ENCODE results near the gene AOPEP. TPM values are rescaled to one million over a fixed set of nuclear protein-coding genes. Genes with fewer than 3 reads are reported as not detected.
A peak's percentile ranks its signal among the peaks of the same experiment; 100 is the strongest.

Gene AOPEP
- total RNA-seq, 1 donor from 2014 or later: 92.3 TPM

DNA sequence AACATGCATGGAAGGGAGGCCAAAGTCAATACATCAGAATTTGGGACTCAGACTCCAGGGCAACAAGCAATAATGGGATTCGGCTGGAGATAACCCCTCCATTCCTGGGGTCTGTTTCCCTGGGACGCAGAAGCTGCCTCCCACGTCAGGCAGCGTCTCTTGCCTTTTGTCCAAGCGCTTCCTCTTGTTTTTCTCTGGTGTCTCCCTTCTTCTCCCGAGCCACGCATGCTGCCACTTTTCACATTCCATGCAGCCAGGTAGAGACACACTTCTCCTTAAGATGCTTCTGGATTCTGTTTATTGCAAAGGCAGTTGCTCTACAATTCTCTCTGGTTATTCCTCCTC lies 267.3 kb downstream of the AOPEP start:
- no peaks in the 10 kb centered on the region for H3K27me3 Mint-ChIP-seq (ENCODE audit: low read depth)
- peaks cover 4% of the 10 kb centered on the region for H3K36me3 Mint-ChIP-seq (ENCODE audit: low read depth)
- no peak for DNase-seq (ENCODE audit: low spot score)
- H3K9me3 Mint-ChIP-seq (ENCODE audit: low read depth): no peaks in the 10 kb centered on the region
- TF ChIP-seq, protein P1, sequence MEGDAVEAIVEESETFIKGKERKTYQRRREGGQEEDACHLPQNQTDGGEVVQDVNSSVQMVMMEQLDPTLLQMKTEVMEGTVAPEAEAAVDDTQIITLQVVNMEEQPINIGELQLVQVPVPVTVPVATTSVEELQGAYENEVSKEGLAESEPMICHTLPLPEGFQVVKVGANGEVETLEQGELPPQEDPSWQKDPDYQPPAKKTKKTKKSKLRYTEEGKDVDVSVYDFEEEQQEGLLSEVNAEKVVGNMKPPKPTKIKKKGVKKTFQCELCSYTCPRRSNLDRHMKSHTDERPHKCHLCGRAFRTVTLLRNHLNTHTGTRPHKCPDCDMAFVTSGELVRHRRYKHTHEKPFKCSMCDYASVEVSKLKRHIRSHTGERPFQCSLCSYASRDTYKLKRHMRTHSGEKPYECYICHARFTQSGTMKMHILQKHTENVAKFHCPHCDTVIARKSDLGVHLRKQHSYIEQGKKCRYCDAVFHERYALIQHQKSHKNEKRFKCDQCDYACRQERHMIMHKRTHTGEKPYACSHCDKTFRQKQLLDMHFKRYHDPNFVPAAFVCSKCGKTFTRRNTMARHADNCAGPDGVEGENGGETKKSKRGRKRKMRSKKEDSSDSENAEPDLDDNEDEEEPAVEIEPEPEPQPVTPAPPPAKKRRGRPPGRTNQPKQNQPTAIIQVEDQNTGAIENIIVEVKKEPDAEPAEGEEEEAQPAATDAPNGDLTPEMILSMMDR (IDR thresholded peaks at IDR 0.05): no peak
- no peak overlapping the region for H3K4me3 Mint-ChIP-seq (ENCODE audit: unreplicated experiment)
- H3K27ac Mint-ChIP-seq (ENCODE audit: unreplicated experiment): no peak overlapping the region
- peaks cover 24% of the 10 kb centered on the region for H3K4me1 Mint-ChIP-seq (ENCODE audit: low read depth)

DNA sequence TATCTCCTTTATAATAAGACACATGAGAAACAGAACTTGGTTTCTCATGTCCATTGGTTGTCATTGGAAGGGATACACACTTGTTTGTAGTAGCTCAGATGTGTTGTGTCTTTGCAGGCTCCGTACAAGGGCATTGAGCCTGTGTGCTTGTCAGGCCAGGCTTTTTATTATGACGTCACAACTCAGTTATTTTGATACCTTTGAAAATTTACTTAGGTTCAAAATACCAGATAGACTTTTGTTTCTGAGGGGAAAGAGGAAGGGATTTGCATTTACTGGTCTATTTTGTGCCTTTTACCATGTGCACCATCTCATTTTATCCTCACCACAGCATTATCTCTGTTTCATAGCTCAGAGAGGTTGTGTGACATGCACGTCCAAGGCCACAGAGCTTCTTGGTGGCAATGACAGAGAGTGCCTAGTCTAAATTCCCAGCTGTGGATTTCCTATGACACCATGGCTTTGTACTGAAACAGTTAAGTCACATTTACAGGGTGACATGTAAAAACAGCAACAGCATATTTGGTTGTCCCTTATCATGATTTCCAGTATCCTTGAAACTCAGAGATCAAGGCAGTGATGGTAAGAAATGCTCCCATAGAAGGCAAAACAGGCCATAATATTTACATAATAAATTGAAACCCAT lies 268.7 kb downstream of the AOPEP start:
- no peak for DNase-seq (ENCODE audit: low spot score)
- Mint-ChIP-seq H3K4me1 (ENCODE audit: low read depth) (peaks cover 24% of the 10 kb centered on the region), H3K4me3 (ENCODE audit: unreplicated experiment) (no peak overlapping the region), H3K36me3 (ENCODE audit: low read depth) (peaks cover 4% of the 10 kb centered on the region), H3K9me3 (ENCODE audit: low read depth) (no peaks in the 10 kb centered on the region), H3K27me3 (ENCODE audit: low read depth) (no peaks in the 10 kb centered on the region), H3K27ac (ENCODE audit: unreplicated experiment) (peak overlapping the region; percentile 74)
- TF ChIP-seq, protein P1 (IDR thresholded peaks at IDR 0.05): no peak

DNA sequence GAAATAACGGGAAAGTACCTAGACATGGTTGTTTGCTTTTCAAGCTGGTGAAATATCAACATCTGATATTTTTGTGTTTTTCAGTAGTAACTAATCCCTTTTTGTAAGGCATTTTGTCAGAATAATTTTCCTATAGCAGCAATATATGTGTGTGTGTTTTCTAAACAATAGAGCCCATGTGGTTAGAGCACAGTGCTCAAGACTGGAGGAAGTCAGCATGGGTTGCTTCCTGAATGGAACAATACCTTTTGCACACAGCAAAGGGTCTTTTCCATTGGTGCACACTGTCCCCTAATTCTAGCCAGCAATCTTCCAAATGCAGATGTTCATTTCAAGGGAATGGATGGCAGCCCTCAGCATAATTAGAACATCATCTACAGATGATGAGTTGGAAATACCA lies 270.1 kb downstream of the AOPEP start:
- H3K4me1 Mint-ChIP-seq (ENCODE audit: low read depth): peaks cover 29% of the 10 kb centered on the region
- no peak for DNase-seq (ENCODE audit: low spot score)
- H3K4me3 Mint-ChIP-seq (ENCODE audit: unreplicated experiment): no peak overlapping the region
- TF ChIP-seq, protein P1 (IDR thresholded peaks at IDR 0.05): no peak
- H3K9me3 Mint-ChIP-seq (ENCODE audit: low read depth): no peaks in the 10 kb centered on the region
- H3K27me3 Mint-ChIP-seq (ENCODE audit: low read depth): no peaks in the 10 kb centered on the region
- H3K27ac Mint-ChIP-seq (ENCODE audit: unreplicated experiment): peak overlapping the region; percentile 93
- peaks cover 3% of the 10 kb centered on the region for H3K36me3 Mint-ChIP-seq (ENCODE audit: low read depth)

DNA sequence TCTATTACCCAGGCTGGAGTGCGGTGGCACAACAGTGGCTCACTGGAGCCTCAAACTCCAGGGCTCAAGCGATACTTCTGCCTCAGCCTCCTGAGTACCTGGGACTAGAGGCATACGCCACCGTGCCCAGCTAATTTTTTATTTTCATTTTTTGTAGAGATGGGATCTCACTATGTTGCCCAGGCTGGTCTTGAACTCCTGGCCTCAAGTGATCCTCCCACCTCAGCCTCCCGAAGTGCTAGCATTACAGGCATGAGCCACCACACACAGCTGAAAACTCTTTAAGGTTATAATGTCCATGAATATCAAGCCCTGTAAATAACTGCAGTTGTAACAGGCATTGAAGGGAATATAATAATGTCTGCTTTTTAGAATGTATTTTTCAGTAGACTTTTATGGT lies 271.2 kb downstream of the AOPEP start:
- Mint-ChIP-seq H3K4me3 (ENCODE audit: unreplicated experiment) (no peak overlapping the region), H3K27ac (ENCODE audit: unreplicated experiment) (no peak overlapping the region), H3K27me3 (ENCODE audit: low read depth) (no peaks in the 10 kb centered on the region), H3K9me3 (ENCODE audit: low read depth) (no peaks in the 10 kb centered on the region), H3K36me3 (ENCODE audit: low read depth) (no peaks in the 10 kb centered on the region), H3K4me1 (ENCODE audit: low read depth) (peaks cover 33% of the 10 kb centered on the region)
- TF ChIP-seq, protein P1 (IDR thresholded peaks at IDR 0.05): no peak
- no peak for DNase-seq (ENCODE audit: low spot score)

DNA sequence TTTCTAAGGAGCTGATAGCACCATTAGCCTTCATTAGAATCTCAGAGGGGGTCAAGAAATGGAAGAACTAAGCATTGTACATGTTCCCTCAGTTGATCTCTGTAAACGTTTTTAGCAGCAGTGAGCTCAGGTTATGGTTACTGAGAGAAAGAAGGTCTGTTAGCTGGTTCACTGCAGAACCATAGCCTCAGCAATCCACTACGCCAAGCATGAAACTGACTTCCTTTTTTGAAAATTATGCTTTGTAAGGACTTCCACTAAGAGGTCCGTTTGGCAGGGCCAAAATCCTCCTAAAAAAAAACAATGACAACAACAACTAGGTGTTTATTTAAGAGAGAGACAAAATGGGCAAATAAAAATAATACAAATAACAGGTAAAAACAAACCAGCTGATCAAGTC lies 273.3 kb downstream of the AOPEP start:
- Mint-ChIP-seq H3K36me3 (ENCODE audit: low read depth) (peaks cover 2% of the 10 kb centered on the region), H3K4me1 (ENCODE audit: low read depth) (peaks cover 40% of the 10 kb centered on the region), H3K27ac (ENCODE audit: unreplicated experiment) (no peak overlapping the region), H3K4me3 (ENCODE audit: unreplicated experiment) (no peak overlapping the region), H3K9me3 (ENCODE audit: low read depth) (no peaks in the 10 kb centered on the region), H3K27me3 (ENCODE audit: low read depth) (no peaks in the 10 kb centered on the region)
- DNase-seq (ENCODE audit: low spot score): no peak
- TF ChIP-seq, protein P1 (IDR thresholded peaks at IDR 0.05): no peak
